Endothelial cell of umbilical vein (primary cell): ENCODE data around the gene KCNMA1. TPM values are rescaled to one million over a fixed set of nuclear protein-coding genes. Genes with fewer than 3 reads are reported as not detected.

Source experiments
- BruUV-seq: library from RNA; stranded (reverse); fragments of 400-500 nt; replicated peaks from 2 replicates; lab custom pipeline; 2021; lab: Mats Ljungman, UMichigan
- CTCF ChIA-PET: fragments of 300-600, 350-600 bp; sonication (Branson Sonifier 250); formaldehyde crosslinking; loops from one replicate; lab custom pipeline; 2021; ENCODE audit warnings: antibody characterized with exemption, inconsistent platforms; lab: Charles Lee
- POLR2A ChIA-PET: fragments of 300-600, 350-600 bp; sonication (Branson Sonifier 250); formaldehyde crosslinking; loops from one replicate; lab custom pipeline; 2021; ENCODE audit warnings: antibody characterized with exemption, inconsistent platforms; lab: Charles Lee
- DNase-seq: peaks from one replicate; pipeline ENCODE4 v3.0.0-alpha.2; 2011; ENCODE audit warnings: low read depth, low spot score
- FAIRE-seq: peaks from 2 replicates; lab custom pipeline; 2011; peaks lifted over from hg19 to GRCh38; lab: Jason Lieb, UNC
- H2AFZ ChIP-seq: 2 replicates; pipeline ENCODE4 v1.6.0; 2012; ENCODE audit warnings: low read depth, low read length, control low read depth, inconsistent platforms
- H3K27ac ChIP-seq: 2 replicates; pipeline ENCODE4 v1.5.1; 2011; ENCODE audit warnings: low read depth, mild to moderate bottlenecking, control low read depth, low read length, moderate library complexity; ENCODE audit not compliant: insufficient read depth
- H3K27me3 ChIP-seq, 2 experiments: 2 replicates each; pipeline versions ENCODE4 v1.6.0 to v1.6.1; 2011; ENCODE audit warnings: low read length in 2 of 2, mixed read lengths in 1 of 2; ENCODE audit not compliant: control insufficient read depth in 2 of 2, insufficient read depth in 2 of 2
- H3K36me3 ChIP-seq, 2 experiments: 2 replicates in 1 of 2; 3 replicates in 1 of 2; pipeline ENCODE4 v1.5.1; 2011; ENCODE audit warnings: low read length in 2 of 2, mild to moderate bottlenecking in 1 of 2, moderate library complexity in 1 of 2; ENCODE audit not compliant: control insufficient read depth in 2 of 2, insufficient read depth in 2 of 2; ENCODE audit errors: extremely low read depth in 1 of 2
- H3K4me1 ChIP-seq: 3 replicates; pipeline ENCODE4 v1.5.1; 2011; ENCODE audit warnings: mild to moderate bottlenecking, low read length; ENCODE audit not compliant: control insufficient read depth, insufficient read depth; ENCODE audit errors: extremely low read depth
- H3K4me2 ChIP-seq: 2 replicates; pipeline ENCODE4 v1.6.1; 2011; ENCODE audit warnings: low read length, control low read depth, mixed read lengths; ENCODE audit not compliant: insufficient read depth
- H3K4me3 ChIP-seq, 3 experiments: fragments of 200-600 bp in 1 of 3; sonication (generic), shearing (Covaris generic) in 1 of 3; replicated peaks in 1 of 3; 2 replicates each; pipeline ENCODE4 v1.5.1; 2011 to 2016; ENCODE audit warnings: control low read depth in 3 of 3, low read length in 3 of 3, mild to moderate bottlenecking in 2 of 3, inconsistent platforms in 1 of 3, low read depth in 1 of 3, moderate library complexity in 1 of 3; ENCODE audit not compliant: insufficient read depth in 1 of 3
- H3K79me2 ChIP-seq: 2 replicates; pipeline ENCODE4 v1.6.0; 2012; ENCODE audit warnings: low read length, inconsistent platforms; ENCODE audit not compliant: control insufficient read depth, insufficient read depth
- H3K9ac ChIP-seq: replicated peaks from 2 replicates; pipeline ENCODE3; 2011; ENCODE audit warnings: low read length, control low read depth; ENCODE audit not compliant: insufficient read depth; ENCODE audit errors: extremely low read depth
- H3K9me1 ChIP-seq: replicated peaks from 3 replicates; pipeline ENCODE4 v1.6.0; 2011; ENCODE audit warnings: mild to moderate bottlenecking, low read length; ENCODE audit not compliant: control insufficient read depth, insufficient read depth; ENCODE audit errors: extremely low read depth
- H3K9me3 ChIP-seq: replicated peaks from 2 replicates; pipeline ENCODE4 v1.5.1; 2012; ENCODE audit warnings: low read length, inconsistent platforms; ENCODE audit not compliant: control insufficient read depth, insufficient read depth
- H4K20me1 ChIP-seq: replicated peaks from 2 replicates; pipeline ENCODE3; 2011; ENCODE audit warnings: mild to moderate bottlenecking, low read length; ENCODE audit not compliant: control insufficient read depth, insufficient read depth; ENCODE audit errors: extremely low read depth
- GATA2 ChIP-seq: IDR thresholded peaks from 2 replicates; pipeline ENCODE4 v1.7.0; 2011; ENCODE audit warnings: low read depth, mild to moderate bottlenecking, moderate library complexity, mixed read lengths, low read length; ENCODE audit not compliant: insufficient read length, insufficient read depth
- MAX ChIP-seq: IDR thresholded peaks from 2 replicates; pipeline ENCODE4 v1.6.1; 2011; ENCODE audit not compliant: insufficient read depth, insufficient read length
- MYC ChIP-seq: IDR thresholded peaks from one replicate; pipeline ENCODE4 v1.6.1; 2011; ENCODE audit warnings: mild to moderate bottlenecking, low read depth, low read length
- POLR2A ChIP-seq: IDR thresholded peaks from 2 replicates; pipeline ENCODE4 v1.6.1; 2012; ENCODE audit warnings: low read depth, mild to moderate bottlenecking, control low read depth, low read length
- dilution Hi-C: fragments of 300-500 bp; cut with MboI; formaldehyde crosslinking; loops from one replicate; pipeline ENCODE4 v1.15.0; 2019; ENCODE audit warnings: low sequenced_read_pairs; ENCODE audit not compliant: extremely low pct_ligation_motif_present
- intact Hi-C: fragments of 100-400 bp; cut with micrococcal nuclease; formaldehyde crosslinking; loops from one replicate; pipeline ENCODE4 v1.10.0; 2022
- polyA plus RNA-seq, 4 experiments: library from polyadenylated mRNA; depleted of rRNA in 3 of 4; stranded (reverse) in 3 of 4; unstranded in 1 of 4; fragments of >200 nt; gene quantifications; 2 replicates each; pipeline versions ENCODE4 v1.2.1 to v1.2.3, GENCODE V29; 2011 to 2012; ENCODE audit warnings: missing spikeins in 1 of 4
- total RNA-seq: library from RNA; stranded (reverse); gene quantifications from 2 replicates; pipeline ENCODE4 v1.2.3, GENCODE V29; 2021

The KCNMA1 gene
- total and polyA plus RNA-seq, 2 donors (not counting 3 experiments of a cell fraction or from before 2014, with no cell fraction given), result 0.10 to 0.82 TPM

- FAIRE-seq (no peak), DNase-seq (no peak)
- Histone ChIP-seq H3K4me2 (no peak overlapping the region), H4K20me1 (no peaks in the 10 kb centered on the region), H2AFZ (no peak overlapping the region), H3K27me3 (no peaks in the 10 kb centered on the region), H3K27ac (no peak overlapping the region), H3K9ac (no peak overlapping the region), H3K79me2 (no peaks in the 10 kb centered on the region), H3K36me3 (no peaks in the 10 kb centered on the region), H3K9me1 (no peaks in the 10 kb centered on the region), H3K4me1 (no peaks in the 10 kb centered on the region), H3K9me3 (no peaks in the 10 kb centered on the region), H3K4me3 (no peak overlapping the region)
- dilution Hi-C loops, result no loop called here
- intact Hi-C loops, result no loop called here
- POLR2A ChIA-PET, result no interaction called here
- TF ChIP-seq GATA2 (no peak), MAX (no peak)
- no TSS peak for BruUV-seq
- CTCF ChIA-PET, result no interaction called here
Measured at GRCh38 chr10:77509391-77509790, 128.2 kb downstream of the KCNMA1 start.

GRCh38 chr10:77507291-77507880 is 130.2 kb downstream of the KCNMA1 start:
- Histone ChIP-seq H3K4me1 (no peaks in the 10 kb centered on the region), H2AFZ (no peak overlapping the region), H3K4me3 (no peak overlapping the region), H3K79me2 (no peaks in the 10 kb centered on the region), H3K27me3 (no peaks in the 10 kb centered on the region), H3K9me3 (no peaks in the 10 kb centered on the region), H3K36me3 (no peaks in the 10 kb centered on the region), H3K9ac (no peak overlapping the region), H3K4me2 (no peak overlapping the region), H4K20me1 (no peaks in the 10 kb centered on the region), H3K9me1 (no peaks in the 10 kb centered on the region), H3K27ac (no peak overlapping the region)
- intact Hi-C loops, result no loop called here
- DNase-seq (peak; percentile 6), FAIRE-seq (no peak)
- dilution Hi-C loops, result no loop called here
- TF ChIP-seq MAX (no peak), MYC (no peak), POLR2A (no peak), GATA2 (peak; percentile 47)
- BruUV-seq, result no TSS peak
- ChIA-PET POLR2A (no interaction called here), CTCF (interaction anchor here (0.7 to 1.8 kb wide), 3 partner anchors 9 to 114 kb away, joined by 3 to 6 read pairs (median 3); no protein-coding TSS in a partner anchor)
